Fibroblast of the aortic adventitia (primary cell): ENCODE results near the gene INPP5F. TPM values are rescaled to one million over a fixed set of nuclear protein-coding genes. Genes with fewer than 3 reads are reported as not detected.

Experiments used
- DNase-seq: peaks from one replicate; pipeline ENCODE4 v3.0.0-alpha.2; 2010; ENCODE audit warnings: low read depth
- H3K4me3 ChIP-seq: 2 replicates; pipeline ENCODE4 v1.5.1; 2011; ENCODE audit warnings: low read depth, mild to moderate bottlenecking, control low read depth, low read length, moderate library complexity
- CTCF ChIP-seq: IDR thresholded peaks from 2 replicates; pipeline ENCODE4 v1.5.1; 2011; ENCODE audit warnings: mild to moderate bottlenecking, low read length, control low read depth, inconsistent platforms; ENCODE audit not compliant: insufficient read depth
- total RNA-seq: library from RNA; depleted of rRNA; stranded (reverse); fragments of >200 nt; gene quantifications from 2 replicates; pipeline ENCODE4 v1.2.3, GENCODE V29; 2012; ENCODE audit warnings: low replicate concordance

Gene INPP5F
- total RNA-seq, 1 donor: 22.2 TPM

DNA sequence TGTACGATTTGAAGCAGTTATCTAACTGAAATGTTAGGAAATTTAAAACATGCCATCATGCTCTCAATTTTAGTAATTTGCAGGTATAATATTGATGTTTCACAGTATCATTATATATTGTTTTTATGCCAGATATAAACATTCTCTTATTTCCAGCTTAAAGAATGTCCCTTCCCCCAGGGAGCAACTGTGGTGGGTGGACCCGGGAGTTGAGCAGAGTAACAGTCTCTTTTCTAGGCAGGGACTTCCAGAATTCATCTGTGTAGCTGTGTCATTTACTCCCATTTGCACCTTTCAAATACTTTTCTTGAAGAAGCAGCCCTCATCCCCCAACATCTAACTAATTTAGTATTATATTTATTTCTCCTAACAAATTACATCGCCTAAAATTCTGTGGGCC, 9.6 kb downstream of the INPP5F start:
- TF ChIP-seq CTCF: no peak
- no peak for DNase-seq
- no peak overlapping the region for H3K4me3 ChIP-seq

- H3K4me3 ChIP-seq: no peak overlapping the region
- no peak for DNase-seq
- no peak for TF ChIP-seq CTCF
Measured at GRCh38 chr10:119736220-119736619, 10.4 kb downstream of the INPP5F start.

DNA sequence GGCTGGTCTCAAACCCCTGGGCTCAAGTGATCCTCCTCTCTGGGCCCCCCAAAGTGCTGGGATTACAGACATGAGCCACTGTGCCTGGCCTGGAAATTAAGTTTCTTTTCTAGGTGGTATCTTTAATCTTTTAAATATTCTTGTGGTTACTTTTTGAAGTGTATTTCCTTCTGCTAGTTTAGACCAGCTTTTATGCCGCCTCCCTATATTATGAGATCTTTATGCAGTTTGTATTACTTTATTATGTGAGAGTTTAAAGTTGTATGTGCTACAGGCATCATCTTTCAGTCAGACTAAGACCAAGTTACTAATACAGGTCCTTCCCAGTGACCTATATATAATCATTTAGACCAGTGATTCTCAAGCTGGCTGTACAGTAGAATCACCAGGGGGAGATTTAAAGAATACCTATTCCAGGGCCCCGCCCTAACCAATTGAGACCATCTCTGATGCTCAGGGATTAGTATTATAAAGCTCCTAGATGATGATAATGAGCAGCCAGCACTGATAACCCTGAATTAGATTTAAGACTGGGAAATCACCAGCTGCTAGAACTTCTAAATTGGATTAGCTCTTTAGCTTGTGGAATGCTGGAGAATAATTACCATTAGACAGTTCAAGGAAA, 11.3 kb downstream of the INPP5F start:
- TF ChIP-seq CTCF: no peak
- H3K4me3 ChIP-seq: no peak overlapping the region
- DNase-seq: no peak

- TF ChIP-seq CTCF: no peak
- peak; percentile 81 for DNase-seq
Measured at GRCh38 chr10:119737823-119738222, 12.0 kb downstream of the INPP5F start.

DNA sequence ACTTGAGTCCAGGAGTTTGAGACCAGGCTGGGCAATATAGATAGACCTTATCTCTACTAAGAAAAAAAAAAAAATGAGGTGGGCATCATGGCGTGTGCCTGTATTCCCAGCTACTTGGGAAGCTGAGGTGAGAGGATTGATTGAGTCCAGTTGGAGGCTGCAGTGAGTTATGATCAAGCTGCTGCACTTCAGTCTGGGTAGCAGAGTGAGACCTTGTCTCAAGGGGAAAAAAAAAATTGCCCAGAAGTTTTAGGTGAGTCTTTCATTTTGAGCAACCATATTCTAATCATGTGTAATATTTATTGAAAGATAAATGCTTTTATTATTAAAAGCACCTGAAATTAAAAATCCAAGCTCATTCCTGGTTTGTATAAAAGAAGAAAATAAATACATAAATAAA, 13.1 kb downstream of the INPP5F start:
- TF ChIP-seq CTCF: no peak
- DNase-seq: no peak
- no peak overlapping the region for H3K4me3 ChIP-seq

More at GRCh38 chr10:119737823-119738222, 12.0 kb downstream of the INPP5F start:
- H3K4me3 ChIP-seq: no peak overlapping the region

GRCh38 chr10:119740096-119740495, 14.2 kb downstream of the INPP5F start:
- no peak overlapping the region for H3K4me3 ChIP-seq
- no peak for DNase-seq
- no peak for TF ChIP-seq CTCF

GRCh38 chr10:119742947-119743648, 17.2 kb downstream of the INPP5F start:
- no peak for TF ChIP-seq CTCF
- DNase-seq: no peak
- no peak overlapping the region for H3K4me3 ChIP-seq
